ENCODE results near the gene ARNT2.

The ARNT2 gene

GRCh38 chr15:80414546-80415357, 10.6 kb downstream of the ARNT2 start:
- no peak for DNase-seq

DNA sequence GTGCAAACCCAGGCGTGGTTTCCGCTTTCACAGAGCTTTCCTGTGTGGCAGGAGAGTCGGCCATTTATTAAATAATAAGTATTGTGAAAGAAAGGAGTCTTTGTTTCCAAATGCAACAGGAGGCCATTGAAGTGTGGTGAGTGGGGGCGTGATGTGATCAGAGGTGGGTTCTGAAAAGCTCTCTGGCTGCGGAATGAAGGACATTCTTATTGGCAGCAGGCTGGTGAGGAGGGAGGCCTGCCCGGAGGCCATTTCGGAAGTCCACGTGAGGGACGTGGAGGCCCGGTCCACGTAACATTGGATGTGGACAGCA, 11.1 kb downstream of the ARNT2 start:
- DNase-seq, result no peak

DNA sequence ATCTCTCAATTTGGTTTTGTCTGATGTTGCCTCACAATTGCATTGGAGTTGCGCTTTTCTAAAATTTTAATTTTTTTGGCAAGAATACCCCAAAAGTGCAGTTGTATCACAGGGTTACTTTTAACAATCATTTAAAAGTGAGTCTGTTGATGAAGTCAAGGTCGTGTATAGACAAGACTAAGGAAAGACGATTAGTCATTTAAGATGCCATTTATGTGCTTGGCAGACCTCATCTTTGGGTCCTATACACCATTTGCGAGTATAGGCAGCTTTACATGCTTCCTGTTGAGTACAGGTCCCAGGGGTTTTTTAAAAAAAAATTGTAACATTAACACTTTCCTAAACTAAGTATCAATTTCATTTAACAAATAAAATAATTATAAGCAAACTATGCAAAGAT, 12.5 kb downstream of the ARNT2 start:
- no peak for DNase-seq

DNA sequence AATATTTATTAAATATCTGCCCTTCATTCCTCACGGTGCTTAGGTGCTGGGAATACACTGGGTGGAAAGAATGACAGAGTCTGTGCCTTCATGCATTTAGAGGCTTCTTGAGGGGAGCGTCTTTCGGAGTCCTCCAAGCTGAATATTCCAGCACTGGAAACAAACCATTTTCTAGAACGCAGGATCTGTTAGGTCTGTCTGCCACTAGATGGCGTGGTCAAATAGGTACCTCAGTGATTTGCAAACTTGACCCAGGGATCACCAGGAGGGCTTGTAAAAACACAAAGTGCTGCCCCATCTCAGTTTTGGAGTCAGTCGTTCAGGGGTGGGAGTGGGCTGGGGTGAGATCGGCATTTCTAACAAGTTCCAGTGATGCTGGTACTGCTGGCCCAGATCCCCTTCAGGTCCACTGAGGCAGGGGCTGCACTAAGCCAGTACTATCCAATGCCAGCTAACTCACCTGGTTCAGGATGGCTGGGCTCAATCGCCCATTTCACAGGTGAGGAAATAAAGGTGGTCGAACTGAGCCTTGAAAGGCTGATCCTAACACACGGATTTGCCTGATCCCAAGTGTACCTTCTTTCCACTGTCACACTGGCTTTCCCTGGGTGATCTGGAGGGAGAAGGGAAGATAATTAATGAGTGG, 14.8 kb downstream of the ARNT2 start:
- DNase-seq, result peak; percentile 30 to 39

- no peak for DNase-seq
These were observed 15.4 kb downstream of the ARNT2 start for GRCh38 chr15:80419546-80419945.

- DNase-seq, result no peak
These were observed 16.5 kb downstream of the ARNT2 start for GRCh38 chr15:80420658-80421057.

DNA sequence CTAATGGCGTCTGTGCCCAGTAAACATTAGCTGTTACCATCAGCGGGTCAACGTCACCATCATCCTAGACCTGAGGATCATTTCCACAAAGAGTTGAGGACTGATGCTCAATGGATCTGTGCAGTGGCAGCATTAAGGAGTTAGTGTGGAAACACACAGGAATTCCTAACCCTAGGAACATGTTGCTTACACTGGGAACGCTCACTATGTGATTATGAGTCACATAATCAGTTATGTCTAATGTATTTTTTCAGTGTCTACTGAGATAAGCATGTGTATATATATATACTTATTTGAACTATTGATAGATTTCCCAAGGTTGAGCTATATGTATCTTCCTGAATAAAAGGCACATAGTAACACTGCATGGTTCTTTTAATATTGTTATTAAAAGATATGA, 19.0 kb downstream of the ARNT2 start:
- DNase-seq, result no peak

GRCh38 chr15:80424381-80424780, 20.2 kb downstream of the ARNT2 start:
- DNase-seq, result no peak

- DNase-seq, result no peak
These were observed 22.1 kb downstream of the ARNT2 start for GRCh38 chr15:80426316-80426715.

DNA sequence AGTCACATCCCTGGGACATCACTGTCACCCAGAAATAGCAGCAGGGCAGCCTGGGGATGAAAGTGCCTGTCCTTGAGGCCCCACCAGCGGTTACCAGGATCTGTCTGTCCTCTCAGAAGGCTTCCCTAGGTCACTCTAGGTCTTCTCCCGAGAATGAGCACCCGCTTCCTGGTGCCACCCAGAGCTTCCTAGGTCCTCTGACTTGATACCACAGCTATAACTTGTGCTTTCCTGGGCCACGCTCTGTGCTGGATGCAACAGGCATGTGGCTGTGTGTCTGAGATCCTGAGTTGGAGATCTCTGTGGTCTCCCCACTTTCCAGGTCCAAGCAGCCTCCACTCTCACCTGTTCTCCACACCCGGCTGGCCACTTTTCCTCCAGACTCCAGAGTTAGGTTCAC, 25.8 kb downstream of the ARNT2 start:
- no peak for DNase-seq

- no peak for DNase-seq
These were observed 27.6 kb downstream of the ARNT2 start for GRCh38 chr15:80431635-80432344.

DNA sequence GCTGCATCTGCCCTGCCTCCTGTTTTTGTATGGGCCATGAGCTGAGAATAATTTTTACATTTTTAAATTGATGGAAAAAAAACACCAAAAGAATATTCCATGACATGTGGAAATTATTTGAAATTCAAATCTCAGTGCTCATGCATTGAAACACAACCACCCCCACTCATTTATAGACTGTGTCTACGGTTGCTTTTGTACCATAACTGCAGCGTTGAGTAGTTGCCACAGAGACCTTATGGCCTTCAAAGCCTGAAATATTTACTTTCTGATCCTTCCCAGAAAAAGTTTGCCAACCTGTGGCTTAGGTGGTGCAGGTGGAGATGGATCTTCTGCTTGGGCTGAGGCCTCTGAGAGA, 28.1 kb downstream of the ARNT2 start:
- DNase-seq, result no peak

- no peak for DNase-seq
These were observed 29.7 kb downstream of the ARNT2 start for GRCh38 chr15:80433836-80434235.

DNA sequence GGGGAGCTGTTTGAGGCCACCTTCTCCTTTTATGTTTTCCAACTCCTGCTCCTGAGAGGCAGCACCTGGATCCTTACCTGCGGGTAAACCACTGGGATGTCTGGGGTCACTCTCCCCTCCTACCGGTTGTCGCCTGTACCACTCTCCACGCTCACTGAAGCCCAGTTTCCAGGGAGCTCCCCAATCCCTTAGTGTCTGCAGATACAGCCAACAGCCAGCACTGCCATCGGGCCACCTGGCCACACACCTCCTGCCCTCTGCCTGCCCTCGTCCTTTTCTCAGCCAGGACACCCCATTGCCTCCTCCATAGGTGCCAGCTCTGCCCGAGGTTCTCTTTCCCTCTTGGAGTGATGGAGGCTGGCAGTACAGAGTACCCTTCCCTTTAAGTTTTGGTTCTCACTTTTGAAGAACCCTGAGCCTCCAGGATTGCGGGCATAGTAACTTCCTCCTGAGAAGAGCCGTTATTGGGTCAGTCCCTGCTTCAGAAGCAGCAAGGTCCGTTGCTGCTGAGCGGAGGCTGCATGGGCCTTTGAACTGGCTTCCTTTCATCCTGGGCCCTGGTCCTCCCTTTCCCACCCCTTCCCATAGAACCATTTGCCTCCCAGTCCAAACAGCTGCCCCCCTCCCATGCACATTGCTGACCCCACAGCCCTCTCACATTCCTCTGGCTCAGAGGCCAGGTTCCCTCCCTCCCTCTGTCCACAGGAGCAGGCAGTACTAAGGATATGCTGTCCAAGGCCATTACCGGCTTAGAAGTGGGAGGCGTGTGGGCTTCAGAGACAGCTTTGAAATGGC, 30.9 kb downstream of the ARNT2 start:
- DNase-seq, result no peak

GRCh38 chr15:80436511-80437307, 32.5 kb downstream of the ARNT2 start:
- DNase-seq, result no peak

GRCh38 chr15:80437334-80437891, 33.2 kb downstream of the ARNT2 start:
- no peak for DNase-seq

DNA sequence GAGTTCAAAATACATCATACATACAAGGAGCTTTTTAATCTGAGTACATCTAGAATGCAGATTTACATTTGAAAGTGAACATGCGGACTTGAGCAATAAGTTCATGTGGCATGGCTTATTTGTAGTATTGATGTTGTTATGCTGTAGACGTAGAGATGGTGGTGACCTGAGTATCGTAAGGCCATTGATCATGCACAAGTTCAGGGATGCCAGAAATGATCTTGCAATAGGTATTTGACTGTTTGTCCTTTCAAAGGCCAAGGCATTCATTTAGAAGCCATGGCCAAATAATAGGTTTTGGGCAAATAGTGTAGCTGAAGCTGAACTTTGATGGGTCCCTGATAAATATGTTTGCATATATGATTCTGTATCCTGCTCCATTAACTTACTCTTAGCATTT, 35.0 kb downstream of the ARNT2 start:
- DNase-seq, result no peak

GRCh38 chr15:80440024-80440423, 35.8 kb downstream of the ARNT2 start:
- DNase-seq, result no peak

DNA sequence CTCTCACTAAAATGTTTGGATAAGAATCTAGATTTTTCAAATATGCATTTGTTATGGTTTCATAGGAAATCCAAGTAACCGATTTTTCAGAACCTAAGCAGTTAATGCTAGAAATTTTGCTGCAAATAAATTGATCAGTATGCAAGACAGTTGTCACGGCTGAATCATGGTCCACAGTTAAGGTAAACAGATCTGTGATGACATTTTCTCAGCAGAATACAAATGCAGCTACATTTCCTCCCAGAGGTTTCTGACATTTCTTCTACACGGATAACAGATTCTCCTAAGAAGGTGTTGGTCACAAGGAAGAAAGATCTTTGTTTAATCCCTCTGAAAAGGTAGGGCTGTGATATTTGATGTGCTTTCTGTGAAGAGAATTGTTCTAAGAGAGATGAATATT, 36.9 kb downstream of the ARNT2 start:
- DNase-seq, result no peak

DNA sequence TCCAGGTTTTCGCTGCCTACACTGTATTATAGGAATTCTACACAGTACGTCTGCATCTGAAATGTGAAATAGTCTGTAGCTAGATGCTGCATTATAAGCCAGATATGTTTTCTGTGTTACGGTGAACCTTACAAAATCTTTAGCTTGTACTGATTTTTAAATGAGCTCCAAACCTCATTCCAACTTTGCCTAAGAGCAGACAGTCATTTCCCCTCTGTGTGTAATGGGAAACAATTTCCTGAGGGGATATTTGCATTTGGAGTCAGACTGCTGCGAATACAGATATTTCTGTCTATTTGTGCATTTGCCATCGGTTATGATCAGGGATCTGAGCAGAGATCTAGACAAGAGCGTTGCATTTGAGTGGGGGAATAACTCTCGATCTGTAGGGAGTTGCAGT, 37.5 kb downstream of the ARNT2 start:
- no peak for DNase-seq

DNA sequence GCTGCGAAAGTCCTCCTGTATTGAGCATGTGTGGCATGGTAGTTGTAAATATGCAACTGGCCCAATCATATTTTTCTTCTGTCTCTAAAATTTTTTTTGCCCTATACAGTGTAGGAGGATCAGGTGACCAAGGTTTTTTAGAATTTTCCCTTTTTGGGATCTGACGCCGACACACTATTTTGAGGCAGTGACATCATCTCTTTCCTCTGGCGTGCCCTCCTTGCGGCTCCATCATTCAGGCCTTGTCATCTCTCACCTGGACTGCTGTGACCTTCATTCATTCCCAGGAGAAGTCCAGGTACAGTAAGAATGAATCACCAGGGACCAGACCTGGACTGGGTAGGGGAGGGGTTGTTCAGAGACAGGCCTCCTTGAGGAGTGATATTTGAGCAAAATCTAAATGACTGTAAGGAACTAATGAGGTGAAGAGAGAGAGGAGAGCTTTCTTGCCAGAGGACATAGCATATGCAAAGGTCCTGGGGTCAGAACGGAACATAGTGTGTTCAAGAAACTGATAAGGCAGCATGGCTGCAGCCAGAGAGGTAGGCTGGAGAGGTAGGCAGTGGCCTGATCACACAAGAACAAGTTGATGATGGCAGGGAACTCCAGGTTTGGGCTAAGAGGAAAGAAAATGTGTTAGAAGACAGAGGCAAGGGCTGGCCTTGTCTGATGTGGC, 38.7 kb downstream of the ARNT2 start:
- DNase-seq, result no peak

All from AML-193 (cell line).